ENCODE measurements around the gene P2RY6.
"Not testable (repeated sequence)": the region's sequence is repeated elsewhere in the genome, so short reads cannot be mapped to it uniquely, and the experiment has no call there.

P2RY6 gene

DNA sequence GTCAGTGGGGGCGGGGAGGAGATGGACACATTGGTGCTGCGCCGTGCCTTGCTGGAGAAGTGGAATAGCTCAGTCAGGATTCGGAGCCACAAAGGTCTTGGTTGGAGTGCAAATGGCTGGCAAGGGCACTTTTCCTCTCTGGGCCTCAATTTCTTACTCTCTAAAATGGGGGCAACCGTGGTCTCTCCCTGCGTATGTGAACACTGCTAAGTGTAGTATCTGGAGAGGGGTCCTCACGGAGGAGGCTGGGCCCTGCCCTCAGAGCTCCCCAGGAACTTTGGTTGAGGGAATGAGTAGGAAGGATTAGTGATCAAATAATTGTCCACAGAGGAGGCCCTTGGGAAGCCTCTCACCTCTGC lies 521 bp downstream of the P2RY6 start:
- TF ChIP-seq, protein P1, sequence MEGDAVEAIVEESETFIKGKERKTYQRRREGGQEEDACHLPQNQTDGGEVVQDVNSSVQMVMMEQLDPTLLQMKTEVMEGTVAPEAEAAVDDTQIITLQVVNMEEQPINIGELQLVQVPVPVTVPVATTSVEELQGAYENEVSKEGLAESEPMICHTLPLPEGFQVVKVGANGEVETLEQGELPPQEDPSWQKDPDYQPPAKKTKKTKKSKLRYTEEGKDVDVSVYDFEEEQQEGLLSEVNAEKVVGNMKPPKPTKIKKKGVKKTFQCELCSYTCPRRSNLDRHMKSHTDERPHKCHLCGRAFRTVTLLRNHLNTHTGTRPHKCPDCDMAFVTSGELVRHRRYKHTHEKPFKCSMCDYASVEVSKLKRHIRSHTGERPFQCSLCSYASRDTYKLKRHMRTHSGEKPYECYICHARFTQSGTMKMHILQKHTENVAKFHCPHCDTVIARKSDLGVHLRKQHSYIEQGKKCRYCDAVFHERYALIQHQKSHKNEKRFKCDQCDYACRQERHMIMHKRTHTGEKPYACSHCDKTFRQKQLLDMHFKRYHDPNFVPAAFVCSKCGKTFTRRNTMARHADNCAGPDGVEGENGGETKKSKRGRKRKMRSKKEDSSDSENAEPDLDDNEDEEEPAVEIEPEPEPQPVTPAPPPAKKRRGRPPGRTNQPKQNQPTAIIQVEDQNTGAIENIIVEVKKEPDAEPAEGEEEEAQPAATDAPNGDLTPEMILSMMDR (IDR thresholded peaks at IDR 0.05; ENCODE audit: insufficient read depth, low read depth, low read length, missing control alignments), result no peak
- DNase-seq (ENCODE audit: low read depth), result no peak
- no peak overlapping the region for H3K4me3 ChIP-seq (ENCODE audit: low read depth, low read length)

DNA sequence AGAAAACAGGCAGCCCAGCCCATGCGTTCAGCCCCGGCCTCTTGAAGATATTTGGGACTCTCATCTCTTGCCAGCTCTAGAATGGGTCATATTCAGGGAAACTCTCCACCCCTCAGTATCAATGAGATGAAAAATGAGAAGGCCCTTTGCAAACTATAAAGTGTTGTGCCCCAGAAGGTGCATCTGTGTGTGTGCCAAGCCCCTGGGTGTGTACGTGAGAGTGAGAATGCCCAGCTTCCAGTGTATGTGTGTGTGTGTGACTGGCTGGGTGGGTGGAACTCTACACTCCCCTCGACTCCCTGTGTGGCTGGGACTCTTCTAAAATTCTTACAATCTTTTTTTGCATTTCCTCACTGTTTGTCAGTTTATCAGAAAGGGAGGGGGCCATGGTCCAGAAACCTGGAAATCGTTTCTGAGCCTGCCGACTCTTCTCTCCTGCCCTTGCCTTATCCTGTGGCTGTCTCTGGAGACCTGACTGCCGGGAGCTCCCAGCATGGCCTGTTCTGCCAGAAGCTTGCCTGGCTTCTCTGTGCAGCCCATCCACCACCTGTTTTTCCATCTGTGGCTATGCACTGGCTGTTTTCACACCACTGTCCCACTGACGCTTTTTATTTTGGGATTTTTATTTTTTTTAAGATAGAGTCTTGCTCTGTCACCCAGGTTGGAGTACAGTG lies 1.2 kb downstream of the P2RY6 start:
- DNase-seq (ENCODE audit: low read depth), result no peak
- TF ChIP-seq, protein P1 (IDR thresholded peaks at IDR 0.05; ENCODE audit: insufficient read depth, low read depth, low read length, missing control alignments), result no peak
- no peak overlapping the region for H3K4me3 ChIP-seq (ENCODE audit: low read depth, low read length)

DNA sequence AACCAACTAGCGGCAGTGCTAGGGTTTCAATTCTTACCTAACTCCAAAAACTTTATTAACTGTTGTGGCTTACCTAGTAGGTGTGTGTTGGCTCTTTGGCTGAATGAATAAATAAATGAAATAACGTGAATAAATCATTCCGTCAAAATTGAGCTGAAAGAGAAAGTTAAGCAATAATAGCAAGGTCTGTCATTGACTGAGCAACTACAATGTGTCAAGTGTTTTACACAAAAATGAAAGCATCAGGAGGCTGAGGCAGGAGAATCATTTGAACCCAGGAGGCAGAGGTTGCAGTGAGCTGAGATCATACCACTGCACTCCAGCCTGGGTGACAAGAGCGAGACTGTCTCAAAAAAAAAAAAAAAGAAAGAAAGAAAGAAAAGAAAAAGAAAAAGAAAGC lies 2.1 kb downstream of the P2RY6 start:
- H3K4me3 ChIP-seq (ENCODE audit: low read depth, low read length); DNase-seq (ENCODE audit: low read depth): not testable (repeated sequence)

DNA sequence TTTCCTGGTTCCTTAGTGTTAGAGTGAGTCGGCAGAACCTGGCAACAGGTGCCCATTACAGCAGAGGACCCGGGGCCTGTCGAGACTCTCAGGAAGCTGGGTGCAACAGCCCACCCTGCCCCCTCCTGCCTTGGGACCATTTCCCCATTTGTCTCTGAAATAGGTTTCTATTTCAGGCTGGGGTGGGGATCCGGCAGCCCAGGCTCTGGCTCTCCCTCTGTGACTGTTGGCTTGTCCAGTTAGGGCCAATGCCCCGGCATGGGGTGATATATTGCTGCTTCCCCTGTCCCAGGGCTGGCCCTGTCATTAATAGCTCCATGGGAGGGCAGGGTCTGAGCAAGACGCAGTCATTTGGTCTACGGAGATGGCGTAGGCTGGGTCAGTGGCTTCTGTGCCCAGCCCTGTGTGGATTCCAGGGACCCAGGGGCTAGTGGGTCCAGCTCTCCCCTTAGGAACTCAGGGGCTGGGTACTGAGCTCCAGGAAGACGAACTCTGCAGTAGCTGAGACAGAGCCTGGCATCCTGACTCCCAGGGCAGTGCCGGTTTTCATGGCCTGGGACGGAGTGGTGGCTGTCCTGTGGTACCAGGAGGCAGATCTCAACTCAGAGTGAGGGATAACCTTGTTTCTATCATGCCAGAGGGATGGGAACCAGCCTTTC lies 2.7 kb downstream of the P2RY6 start:
- H3K4me3 ChIP-seq (ENCODE audit: low read depth, low read length), result no peak overlapping the region
- TF ChIP-seq, protein P1 (IDR thresholded peaks at IDR 0.05; ENCODE audit: insufficient read depth, low read depth, low read length, missing control alignments), result no peak
- no peak for DNase-seq (ENCODE audit: low read depth)

DNA sequence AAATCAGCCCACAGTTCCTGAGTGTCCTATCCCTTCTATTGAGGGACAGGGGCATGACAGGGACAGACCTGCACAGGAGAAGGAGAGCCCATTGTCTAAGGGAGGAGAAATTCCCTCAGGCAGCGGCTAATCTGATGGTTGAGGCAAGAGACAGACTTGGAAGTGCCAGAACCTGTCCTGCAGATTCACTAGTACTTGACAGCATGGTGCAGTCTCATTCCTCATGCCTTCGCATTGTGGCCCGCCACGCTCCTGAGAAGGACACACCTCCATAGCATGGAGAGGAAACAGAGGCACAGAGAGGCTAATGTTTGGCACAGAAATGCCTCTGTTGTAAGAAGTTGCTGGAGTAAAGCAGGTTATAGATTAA lies 3.2 kb downstream of the P2RY6 start:
- TF ChIP-seq, protein P1 (IDR thresholded peaks at IDR 0.05; ENCODE audit: insufficient read depth, low read depth, low read length, missing control alignments), result no peak
- H3K4me3 ChIP-seq (ENCODE audit: low read depth, low read length), result no peak overlapping the region
- no peak for DNase-seq (ENCODE audit: low read depth)

DNA sequence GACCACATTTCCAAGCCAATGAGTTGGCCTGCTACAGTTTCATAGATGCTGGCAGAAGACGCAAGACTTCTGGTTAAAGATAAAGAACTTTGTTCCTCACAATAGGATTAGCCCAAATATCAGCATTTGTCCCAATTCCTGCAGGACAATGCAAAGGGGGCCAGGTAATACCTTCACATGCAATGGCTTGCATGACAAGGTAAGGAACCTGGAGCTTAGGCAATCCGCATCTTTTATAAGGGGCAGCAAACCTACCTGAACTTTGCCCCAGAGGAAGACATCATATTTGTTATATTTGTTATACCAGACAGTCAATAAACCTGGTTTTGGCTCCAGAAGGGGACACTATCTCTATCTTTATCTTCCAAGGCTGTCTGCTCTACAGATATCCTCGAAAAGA lies 5.3 kb downstream of the P2RY6 start:
- H3K4me3 ChIP-seq (ENCODE audit: low read depth, low read length), result no peak overlapping the region
- DNase-seq (ENCODE audit: low read depth), result no peak
- TF ChIP-seq, protein P1 (IDR thresholded peaks at IDR 0.05; ENCODE audit: insufficient read depth, low read depth, low read length, missing control alignments), result no peak

DNA sequence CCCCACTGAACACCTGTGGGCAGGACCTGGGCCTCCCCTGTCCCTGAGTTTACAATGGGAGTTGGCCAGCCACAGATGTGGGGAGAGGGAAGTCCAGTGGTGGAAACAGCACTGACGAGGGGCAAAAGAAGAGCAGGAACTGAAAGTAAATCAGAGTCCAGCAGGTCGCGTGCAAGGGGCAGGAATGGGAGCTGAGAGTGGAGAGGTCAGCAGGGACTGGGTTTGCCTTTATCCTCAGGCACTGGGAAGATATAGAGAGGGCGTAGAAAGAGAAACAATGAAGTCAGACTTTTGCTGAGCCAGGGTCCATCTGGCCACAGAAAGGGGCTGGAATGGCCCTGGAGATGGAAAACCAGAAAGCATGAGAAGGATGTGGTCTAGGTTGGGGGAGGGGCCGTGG lies 8.5 kb downstream of the P2RY6 start:
- TF ChIP-seq, protein P1 (IDR thresholded peaks at IDR 0.05; ENCODE audit: insufficient read depth, low read depth, low read length, missing control alignments), result no peak
- no peak overlapping the region for H3K4me3 ChIP-seq (ENCODE audit: low read depth, low read length)
- DNase-seq (ENCODE audit: low read depth), result no peak

Data from GM12865 (cell line).